ENCODE measurements around the gene SLC30A3.
A peak's percentile ranks its signal among the peaks of the same experiment; 100 is the strongest.

The SLC30A3 gene

GRCh38 chr2:27222407-27222806 lies 40.4 kb downstream of the SLC30A3 start:
- DNase-seq: no peak

DNA sequence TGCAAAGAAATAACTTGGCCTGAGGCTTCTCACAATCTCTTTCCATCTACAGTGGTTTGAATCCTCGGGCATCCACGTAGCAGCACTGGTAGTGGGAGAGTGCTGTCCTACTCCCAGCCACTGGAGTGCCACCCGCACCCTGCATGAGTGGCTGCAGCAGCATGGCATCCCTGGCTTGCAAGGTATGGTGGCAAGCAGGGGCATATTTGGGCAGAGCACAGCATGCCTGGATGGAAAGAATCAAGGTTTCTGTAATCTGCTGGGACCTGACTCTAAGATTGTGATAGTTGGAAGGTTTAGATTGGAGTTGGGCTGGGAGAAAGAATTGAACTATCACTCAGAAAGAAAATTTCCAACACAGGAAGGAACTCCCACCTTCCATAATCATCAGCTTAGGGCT lies 41.7 kb downstream of the SLC30A3 start:
- no peak for DNase-seq

- DNase-seq: no peak
Observed at GRCh38 chr2:27220091-27220490, 42.8 kb downstream of the SLC30A3 start.

DNA sequence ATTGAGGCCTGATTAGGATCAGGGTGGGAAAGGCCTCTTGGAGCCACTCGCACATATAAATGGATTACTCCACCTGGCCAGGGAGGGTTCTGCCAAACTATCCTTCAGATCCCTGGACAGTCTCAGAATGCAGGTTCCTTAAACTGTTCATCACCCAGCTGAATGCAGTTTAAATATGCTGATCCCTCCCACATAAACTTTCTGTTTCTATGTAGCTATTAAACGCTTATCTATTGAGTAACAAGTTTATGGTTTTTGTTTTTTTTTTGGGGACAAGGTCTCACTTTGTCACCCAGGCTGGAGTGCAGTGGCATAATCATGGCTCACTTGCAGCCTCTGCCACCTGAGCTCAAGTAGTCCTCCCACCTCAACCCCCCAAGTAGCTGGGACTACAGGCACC lies 43.8 kb downstream of the SLC30A3 start:
- no peak for DNase-seq

DNA sequence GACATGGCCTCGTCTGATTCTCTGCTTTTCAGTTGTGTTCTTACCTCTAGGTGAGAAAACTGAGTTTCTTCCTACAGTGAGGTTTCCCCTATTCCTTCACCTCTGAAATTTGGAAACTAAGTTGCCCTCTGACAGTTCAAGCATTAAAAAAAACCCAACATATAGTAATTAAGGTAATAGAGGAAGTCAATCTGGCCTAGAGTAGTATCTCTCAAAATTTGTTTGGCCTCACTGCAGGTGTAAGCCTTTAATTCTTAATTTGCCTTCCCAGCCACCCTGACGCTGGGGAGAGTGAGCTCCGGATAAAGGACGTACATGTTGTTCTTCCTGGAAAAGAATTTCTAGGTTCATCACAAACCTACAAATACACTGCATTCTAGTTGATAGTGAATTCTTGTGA lies 44.2 kb downstream of the SLC30A3 start:
- DNase-seq: peak in 1 of 2 experiments; percentile 33

DNA sequence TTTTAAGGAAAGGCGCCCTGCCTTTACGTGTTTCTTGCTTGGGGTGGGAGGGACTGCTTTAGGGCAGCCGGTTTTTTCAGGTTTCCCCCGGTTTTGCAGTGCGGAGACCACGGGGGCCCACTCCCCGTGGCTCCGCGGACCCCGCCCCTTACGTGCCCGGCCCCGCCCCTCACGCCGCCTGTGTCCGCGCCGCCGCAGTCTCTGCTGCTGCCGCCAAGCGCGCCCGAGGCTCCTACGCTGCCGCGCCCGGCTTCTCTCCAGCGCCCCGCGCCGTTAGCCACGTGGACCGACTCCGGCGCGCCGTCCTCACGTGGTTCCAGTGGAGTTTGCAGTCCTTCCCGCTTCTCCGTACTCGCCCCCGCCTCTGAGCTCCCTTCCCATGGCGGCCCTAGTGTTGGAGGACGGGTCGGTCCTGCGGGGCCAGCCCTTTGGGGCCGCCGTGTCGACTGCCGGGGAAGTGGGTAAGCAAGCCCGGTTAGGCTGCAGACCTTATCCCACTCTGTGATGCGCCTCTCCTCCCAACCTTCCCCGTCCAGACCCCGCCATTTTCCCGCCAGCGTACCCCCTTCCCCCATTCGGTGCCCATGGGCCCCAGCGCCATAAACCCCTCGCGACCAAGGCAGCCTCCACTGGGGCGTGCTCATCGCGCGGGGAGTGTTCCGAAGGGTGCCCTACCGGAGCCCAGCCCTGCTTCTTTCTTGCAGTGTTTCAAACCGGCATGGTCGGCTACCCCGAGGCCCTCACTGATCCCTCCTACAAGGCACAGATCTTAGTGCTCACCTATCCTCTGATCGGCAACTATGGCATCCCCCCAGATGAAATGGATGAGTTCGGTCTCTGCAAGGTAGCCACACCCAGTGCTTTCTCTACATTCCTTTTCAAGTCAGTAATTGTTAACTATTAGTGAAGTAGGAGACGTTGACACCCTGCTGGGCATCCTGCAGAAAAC lies 45.4 kb downstream of the SLC30A3 start, which contains the start of gene CAD:
Gene CAD (plus strand): TSS at position 197 of the 949 bp plus-strand sequence. CDS start 183 bp downstream, at position 380.
- peak; percentile 91 to 93 for DNase-seq

DNA sequence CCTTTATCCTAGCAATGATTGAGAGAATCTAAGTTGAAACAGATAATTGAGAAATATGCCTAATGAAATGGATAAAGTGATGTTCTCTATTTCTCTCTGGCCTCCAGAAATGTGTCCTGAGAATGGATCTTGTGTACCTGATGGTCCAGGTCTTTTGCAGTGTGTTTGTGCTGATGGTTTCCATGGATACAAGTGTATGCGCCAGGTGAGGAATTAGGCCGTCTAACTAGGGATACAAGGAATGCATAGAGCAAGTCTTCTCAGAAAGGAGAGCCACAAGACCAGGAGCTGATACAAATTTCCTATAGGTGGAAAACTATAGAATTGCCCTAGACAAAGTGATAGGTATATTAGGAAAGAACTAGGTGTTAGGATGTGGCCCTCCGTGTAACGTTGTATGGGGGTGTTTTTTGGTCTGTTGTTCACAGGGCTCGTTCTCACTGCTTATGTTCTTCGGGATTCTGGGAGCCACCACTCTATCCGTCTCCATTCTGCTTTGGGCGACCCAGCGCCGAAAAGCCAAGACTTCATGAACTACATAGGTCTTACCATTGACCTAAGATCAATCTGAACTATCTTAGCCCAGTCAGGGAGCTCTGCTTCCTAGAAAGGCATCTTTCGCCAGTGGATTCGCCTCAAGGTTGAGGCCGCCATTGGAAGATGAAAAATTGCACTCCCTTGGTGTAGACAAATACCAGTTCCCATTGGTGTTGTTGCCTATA lies 46.3 kb downstream of the SLC30A3 start:
- peak in 1 of 2 experiments; percentile 4 for DNase-seq

DNA sequence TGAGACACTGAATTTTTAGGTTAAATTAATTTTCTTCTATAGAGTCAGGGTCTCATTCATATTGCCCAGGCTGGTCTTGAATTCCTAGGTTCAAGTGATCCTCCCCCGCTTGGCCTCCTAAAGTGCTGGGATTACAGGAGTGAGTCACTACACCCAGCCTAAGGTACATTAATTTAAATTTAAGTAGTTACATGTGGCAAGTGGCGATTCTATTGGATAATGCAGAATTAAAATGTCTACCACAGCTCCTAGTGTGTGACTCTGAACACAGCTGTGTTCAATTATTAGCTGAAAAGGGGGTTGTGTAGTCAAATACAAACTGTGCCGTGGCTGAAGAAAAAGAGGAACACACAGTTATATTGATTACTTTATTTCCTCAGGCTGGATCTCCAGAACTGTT lies 47.9 kb downstream of the SLC30A3 start:
- no peak for DNase-seq

DNA sequence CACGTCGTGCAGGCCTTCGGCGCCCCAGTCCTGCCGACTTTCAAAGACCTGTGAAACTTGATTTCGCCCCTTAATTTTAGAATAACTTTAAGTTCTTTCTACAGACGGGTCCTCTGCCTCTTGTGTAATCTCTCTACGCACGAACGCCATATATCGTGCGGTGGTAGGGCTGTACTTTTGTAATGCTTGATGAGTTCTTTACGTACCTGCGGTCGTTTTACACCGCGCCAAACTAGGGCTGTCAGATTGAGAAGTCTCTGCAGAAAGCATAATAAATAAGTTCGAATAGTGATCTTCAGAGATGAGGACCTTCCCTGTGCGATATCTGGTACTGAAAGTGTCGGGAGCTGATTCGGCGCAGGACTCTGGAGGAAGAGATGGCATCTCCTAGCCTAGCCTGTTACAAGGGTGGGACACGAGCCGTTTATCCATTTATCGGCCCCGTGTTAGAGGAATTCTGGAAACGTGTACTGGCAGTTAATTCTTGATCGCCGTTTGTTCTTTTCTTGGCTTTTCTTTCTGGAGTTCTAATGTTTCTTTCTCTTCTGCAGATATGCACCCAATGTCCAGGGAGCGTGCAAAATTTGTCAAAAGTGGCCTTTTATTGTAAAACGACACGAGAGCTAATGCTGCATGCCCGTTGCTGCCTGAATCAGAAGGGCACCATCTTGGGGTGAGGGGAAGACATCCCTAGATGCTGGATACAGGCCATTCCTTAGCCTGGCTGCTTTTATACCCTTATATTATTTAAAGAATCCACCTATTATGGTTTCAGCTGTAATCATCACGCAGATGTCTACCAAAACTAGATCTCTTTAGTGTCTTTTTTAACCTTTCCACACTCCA lies 50.0 kb downstream of the SLC30A3 start:
- peak; percentile 39 to 63 for DNase-seq

- DNase-seq: peak; percentile 89 to 92
Observed at GRCh38 chr2:27211943-27212625, 50.8 kb downstream of the SLC30A3 start, which contains the start of the genes ATRAID and SLC5A6. Gene ATRAID, plus strand, starts transcription at chr2:27212041. Its CDS starts 328 bp downstream, at chr2:27212369. Gene SLC5A6, minus strand, starts transcription at chr2:27212268. Its CDS starts 4,618 bp downstream, at chr2:27207650.

- peak in 1 of 2 experiments; percentile 59 for DNase-seq
Observed at GRCh38 chr2:27211241-27211942, 51.5 kb downstream of the SLC30A3 start.

DNA sequence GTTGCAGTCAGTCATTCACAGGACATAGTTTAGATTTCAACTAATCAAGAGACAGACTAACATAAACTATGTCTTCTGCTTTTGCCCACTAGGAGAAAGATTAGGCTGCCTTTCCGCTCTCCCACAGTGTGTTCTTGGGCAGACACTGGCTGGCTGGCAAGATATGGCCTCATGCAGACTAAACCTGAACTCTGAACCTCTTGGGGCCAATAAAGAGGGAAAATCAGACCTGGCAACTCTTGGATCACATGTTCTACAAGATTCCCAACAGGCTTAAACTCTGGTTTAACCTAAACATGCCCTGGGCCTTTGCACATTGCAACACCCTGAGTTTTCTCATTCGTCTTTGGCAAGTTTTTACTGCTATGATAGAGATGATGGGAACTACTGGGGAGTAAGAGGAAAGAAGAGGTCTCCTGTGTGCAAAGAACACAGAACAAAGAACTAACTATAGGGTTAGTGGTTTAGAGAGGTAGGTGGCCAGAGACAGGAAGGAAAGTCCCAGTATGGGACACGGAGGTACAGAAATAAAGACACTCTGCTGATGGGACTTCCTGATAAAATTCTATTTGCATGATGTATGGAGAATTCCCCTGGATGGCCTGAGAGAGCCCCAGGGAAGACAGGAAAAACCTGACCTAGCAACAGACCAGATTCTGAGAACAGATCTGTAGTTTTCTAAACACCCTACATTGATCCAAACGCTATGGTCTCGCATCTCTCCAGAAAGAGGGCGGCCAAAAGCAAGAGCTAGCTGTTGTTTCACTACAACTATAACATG lies 53.0 kb downstream of the SLC30A3 start:
- DNase-seq: no peak

- no peak for DNase-seq
Observed at GRCh38 chr2:27208486-27209050, 54.3 kb downstream of the SLC30A3 start.

DNA sequence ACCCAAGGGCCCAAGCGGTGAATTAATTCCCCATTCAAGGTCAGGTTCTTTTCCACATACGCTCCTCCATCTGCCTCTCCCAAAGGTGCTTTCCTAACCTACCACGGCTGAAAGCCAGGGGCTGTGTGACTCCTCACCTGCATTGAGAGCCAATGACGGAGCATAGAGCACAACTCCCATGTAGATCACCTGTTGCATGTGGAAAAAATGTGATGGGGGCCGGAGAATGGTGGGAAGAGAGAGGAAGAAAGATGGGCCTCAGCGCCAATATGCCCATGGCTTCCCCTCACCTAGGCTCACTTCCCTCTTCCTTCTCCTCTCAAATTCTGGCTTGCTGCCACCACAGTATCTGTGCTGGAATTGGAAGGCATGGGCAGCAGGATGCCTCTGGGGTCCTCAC lies 56.5 kb downstream of the SLC30A3 start:
- no peak for DNase-seq

DNA sequence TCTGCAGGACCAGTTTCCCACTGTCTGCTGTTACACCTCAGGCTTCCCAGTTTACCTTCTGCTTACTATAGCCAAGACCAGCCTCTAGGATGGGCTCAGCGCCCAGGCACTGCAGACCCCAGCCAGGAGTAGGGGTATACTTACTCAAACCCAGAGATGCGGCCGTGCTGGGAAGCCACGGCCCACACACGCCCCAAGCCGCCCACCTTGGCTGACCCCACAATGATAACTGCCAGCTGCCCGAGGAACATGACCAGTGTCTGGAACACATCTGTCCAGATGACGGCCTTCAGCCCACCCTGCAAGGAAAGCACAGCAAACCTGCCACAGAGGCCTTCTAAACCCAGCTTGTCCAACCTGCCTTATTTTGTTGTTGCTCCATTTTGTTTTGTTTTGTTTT lies 57.6 kb downstream of the SLC30A3 start:
- no peak for DNase-seq

DNA sequence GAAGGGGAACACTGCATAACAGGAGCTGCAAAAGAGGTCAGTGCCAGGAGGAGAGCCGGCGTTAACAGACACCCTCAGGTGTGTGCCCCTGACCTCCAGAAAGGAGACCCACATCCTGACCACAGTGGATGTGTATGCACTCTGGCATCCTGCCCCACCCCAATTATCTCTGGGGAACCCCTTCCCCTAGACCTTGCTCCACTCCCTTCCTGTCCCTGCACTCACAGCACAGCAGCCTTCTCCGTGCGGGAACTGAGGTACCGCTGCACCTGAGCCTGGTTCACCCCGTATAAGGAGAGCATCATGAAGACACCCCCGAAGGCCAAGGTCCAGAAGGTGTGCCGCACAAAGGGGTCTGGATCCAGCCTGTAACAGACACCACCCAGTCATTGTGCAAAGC lies 58.3 kb downstream of the SLC30A3 start:
- DNase-seq: no peak

DNA sequence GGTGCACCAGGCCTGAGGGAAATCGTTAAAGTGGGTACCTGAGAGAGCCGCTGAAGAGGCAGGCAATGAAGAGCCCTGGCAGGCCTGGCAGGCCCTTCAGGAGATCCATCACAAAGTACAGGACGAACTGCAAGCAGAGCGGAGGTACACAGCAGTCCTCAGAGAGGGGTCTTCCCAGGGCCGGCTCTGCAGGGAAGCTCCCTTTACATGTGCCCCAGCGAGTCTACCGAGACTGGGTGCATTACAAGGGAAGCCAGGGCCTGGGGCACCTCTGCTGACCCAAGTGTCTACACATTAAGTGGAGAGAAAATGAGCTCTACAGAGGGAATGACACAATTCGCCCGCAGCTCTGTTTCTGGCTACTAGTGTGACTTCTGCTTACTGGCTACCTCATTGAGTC lies 59.1 kb downstream of the SLC30A3 start:
- no peak for DNase-seq

Data from NCI-H2081 (cell line).